Hepatic stellate cell (primary cell): Measurements from ENCODE around the gene JUND.

Source experiments
- DNase-seq: peaks from one replicate; pipeline ENCODE4 v3.0.0; 2011; ENCODE audit warnings: low spot score

Gene JUND

GRCh38 chr19:18308051-18308947 lies 26.9 kb upstream of the JUND start:
- DNase-seq: no peak

GRCh38 chr19:18307271-18307681 lies 25.9 kb upstream of the JUND start:
- DNase-seq: no peak

GRCh38 chr19:18306888-18307260 lies 25.5 kb upstream of the JUND start:
- no peak for DNase-seq

GRCh38 chr19:18306209-18306887 lies 24.9 kb upstream of the JUND start:
- DNase-seq: no peak

GRCh38 chr19:18304458-18305310 lies 23.3 kb upstream of the JUND start:
- peak; percentile 97 for DNase-seq

GRCh38 chr19:18304208-18304457 lies 22.7 kb upstream of the JUND start:
- no peak for DNase-seq

- DNase-seq: no peak
Measured at GRCh38 chr19:18301718-18302111, 20.3 kb upstream of the JUND start.

GRCh38 chr19:18300930-18301717 lies 19.7 kb upstream of the JUND start:
- DNase-seq: peak; percentile 86

GRCh38 chr19:18299654-18300053 lies 18.2 kb upstream of the JUND start:
- no peak for DNase-seq

GRCh38 chr19:18298601-18299000 lies 17.2 kb upstream of the JUND start:
- DNase-seq: no peak

- no peak for DNase-seq
Measured at GRCh38 chr19:18297308-18297707, 15.9 kb upstream of the JUND start.

- DNase-seq: no peak
Measured at GRCh38 chr19:18295034-18295451, 13.6 kb upstream of the JUND start.

GRCh38 chr19:18294467-18294864 lies 13.0 kb upstream of the JUND start:
- no peak for DNase-seq

GRCh38 chr19:18293642-18294466 lies 12.4 kb upstream of the JUND start:
- no peak for DNase-seq

GRCh38 chr19:18292810-18293641 lies 11.6 kb upstream of the JUND start:
- peak; percentile 59 for DNase-seq

- DNase-seq: peak; percentile 35
Measured at GRCh38 chr19:18292462-18292809, 11.0 kb upstream of the JUND start.

GRCh38 chr19:18291590-18292461 lies 10.4 kb upstream of the JUND start:
- DNase-seq: peak; percentile 82

GRCh38 chr19:18291019-18291524 lies 9.7 kb upstream of the JUND start:
- DNase-seq: no peak
